HG02623 (cell line): ENCODE data around the gene HRH4.

Source experiments
- ATAC-seq: cut with Tn5 transposase; IDR thresholded peaks from one replicate; pipeline ENCODE4 v1.9.1; 2021; ENCODE audit warnings: moderate library complexity; ENCODE audit not compliant: unreplicated experiment

The HRH4 gene

GRCh38 chr18:24460388-24460787, at the start of gene HRH4:
Gene HRH4 (plus strand): TSS chr18:24460637. CDS start chr18:24460729, 92 bp downstream.
- ATAC-seq: no peak

GRCh38 chr18:24413148-24413547, 47.3 kb upstream of the HRH4 start:
- no peak for ATAC-seq

DNA sequence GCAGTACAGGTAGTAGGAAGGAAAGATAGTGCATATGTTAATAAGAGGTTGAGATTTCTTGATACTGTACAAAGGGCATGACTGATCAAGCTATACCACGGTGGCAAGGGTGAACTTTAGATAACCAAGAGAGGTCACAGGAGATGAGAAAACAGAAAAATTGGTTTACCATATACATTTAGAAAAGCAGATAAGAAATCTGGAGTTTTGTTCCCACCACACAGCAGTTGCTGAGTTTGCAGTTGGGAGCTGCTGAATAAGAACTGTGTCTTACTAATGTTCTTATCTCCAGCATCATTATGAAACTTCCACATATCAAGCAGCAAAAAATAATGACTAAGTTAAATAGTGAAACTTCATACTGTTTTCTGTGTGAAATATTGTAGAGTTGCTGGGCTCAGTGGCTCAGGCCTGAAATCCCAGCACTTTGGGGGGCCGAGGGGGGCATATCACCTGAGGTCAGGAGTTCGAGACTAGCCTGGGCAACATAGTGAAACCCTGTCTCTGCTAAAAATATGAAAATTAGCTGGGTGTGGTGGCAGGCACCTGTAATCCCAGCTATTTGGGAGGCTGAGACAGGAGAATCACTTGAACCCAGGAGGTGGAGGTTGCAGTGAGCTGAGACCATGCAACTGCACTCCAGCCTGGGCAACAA, 46.0 kb upstream of the HRH4 start:
- no peak for ATAC-seq

- no peak for ATAC-seq
Observed at GRCh38 chr18:24417480-24417879, 43.0 kb upstream of the HRH4 start.

- no peak for ATAC-seq
Observed at GRCh38 chr18:24420551-24420950, 39.9 kb upstream of the HRH4 start.

DNA sequence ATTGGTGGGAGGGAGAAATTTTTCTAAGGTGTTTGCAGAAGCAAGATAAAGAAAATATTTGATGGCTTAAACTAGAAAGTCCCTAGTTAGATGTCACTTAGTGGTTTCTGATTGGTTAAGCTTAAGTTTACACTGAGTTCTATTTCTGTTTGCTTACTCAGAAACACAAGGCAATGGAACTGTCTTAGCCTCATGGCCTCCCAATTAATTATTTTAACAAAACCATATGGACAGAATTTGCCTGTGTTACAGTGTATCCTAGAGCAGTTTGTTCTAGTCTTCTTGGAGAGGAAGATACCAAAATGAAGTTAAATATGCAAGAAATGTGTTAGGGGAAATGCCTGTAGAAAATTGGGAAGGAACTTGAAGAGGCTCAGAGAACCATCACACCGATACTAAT, 38.6 kb upstream of the HRH4 start:
- ATAC-seq: no peak

GRCh38 chr18:24426073-24426397, 34.4 kb upstream of the HRH4 start:
- no peak for ATAC-seq

DNA sequence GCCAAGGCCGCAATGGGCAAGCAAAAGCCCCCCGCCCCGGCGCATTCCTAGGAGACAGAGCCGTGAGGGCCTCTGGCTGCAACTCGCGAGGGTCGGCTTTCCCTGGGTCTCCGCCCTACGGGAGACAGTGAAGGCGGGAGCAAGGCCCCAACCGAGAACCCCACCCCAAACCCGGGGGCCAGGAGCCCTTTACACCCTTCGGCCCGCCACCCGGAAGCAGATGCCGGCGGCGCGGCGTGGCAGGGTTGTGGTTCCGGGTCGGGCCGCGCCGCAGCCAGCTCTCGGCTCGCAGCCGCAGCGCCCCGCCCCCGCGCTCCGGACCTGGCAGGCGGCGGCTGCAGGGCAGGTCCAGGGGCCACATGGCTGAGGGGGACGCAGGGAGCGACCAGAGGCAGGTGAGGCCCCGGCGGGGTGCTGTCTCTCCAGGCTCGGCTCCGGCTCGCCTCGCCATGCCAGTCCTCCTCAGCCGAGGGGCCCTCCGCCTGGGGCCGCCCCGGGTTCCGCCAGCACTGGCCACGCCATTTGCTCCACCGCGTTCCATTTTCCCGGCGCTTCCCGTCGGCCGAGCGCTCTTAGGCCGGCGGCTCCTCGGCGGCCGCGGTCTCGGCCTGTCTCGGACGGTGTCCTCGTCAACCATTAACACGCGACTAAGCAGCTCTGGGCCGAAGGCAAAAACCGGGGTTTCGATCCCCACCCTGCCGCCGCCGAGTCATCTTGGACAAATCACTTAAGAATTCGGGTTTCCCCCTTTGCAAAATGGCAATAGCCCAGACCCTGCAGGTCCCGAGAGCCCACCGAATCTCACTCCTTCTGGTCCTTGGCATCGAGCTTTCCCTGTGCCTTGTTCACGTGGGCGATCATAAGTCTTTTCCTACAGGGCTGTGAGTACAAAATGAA, 33.8 kb upstream of the HRH4 start, which contains the start of gene IMPACT:
Gene IMPACT, plus strand, starts transcription at position 273 of the 897 bp plus-strand sequence. Its CDS starts 87 bp downstream, at position 360.
- peak; percentile 89 for ATAC-seq

GRCh38 chr18:24427484-24427883, 33.0 kb upstream of the HRH4 start:
- no peak for ATAC-seq

DNA sequence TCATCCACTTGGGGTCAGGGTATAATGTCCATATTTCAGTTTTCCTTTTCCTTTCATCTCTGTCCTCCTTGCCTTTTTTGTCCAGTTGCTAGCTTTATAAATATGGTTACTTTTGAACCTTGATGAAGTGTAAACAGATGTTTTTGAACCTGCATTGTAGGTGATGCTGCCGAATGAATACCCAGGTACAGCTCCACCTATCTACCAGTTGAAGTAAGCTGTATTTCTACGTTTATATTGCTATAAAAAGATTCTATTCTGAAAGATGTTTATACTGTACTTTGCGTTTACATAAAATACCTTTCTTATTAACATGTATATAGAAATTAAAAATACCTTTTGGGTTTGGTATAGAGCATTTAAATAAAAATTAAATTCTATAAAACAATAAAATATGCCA, 31.7 kb upstream of the HRH4 start:
- no peak for ATAC-seq

- ATAC-seq: no peak
Observed at GRCh38 chr18:24429188-24429587, 31.2 kb upstream of the HRH4 start.

DNA sequence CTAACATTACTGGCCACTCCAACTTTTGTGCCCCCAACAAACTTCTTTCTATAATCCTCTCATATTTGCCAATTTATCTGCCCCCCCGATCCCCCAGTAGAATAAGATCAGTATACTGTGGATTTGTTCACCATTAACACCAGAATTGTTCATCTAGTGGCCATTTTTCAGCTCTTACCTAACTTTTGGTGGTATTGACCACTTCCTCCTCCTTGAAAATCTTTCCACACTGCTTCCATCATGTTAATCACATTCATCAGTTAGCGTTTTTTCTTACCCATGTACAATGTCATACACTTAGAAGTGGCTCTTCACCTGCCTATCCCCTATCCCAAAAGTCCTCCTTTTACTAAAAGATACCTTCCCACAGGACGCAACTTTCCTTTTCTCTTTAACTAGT, 27.8 kb upstream of the HRH4 start:
- ATAC-seq: no peak

DNA sequence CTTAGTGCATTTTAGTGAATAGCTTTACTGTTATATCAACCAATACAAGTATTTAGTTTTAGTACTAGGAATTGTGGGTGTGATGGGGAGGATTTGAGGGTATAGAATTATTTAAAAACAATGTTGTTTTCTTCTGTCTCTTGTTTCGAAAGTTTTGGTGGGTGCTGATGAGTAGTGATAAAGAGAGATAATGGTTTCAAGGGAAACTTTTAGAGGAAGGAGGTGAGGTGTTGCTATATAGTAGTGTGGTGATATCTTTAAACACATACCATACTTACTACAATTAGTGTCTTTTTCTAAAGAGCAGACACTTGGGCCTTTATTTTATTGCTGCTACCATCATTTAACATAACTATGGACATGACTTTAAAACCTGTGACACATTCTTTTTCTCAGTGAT, 23.5 kb upstream of the HRH4 start:
- ATAC-seq: no peak

GRCh38 chr18:24443870-24444269, 16.6 kb upstream of the HRH4 start:
- ATAC-seq: peak; percentile 60

DNA sequence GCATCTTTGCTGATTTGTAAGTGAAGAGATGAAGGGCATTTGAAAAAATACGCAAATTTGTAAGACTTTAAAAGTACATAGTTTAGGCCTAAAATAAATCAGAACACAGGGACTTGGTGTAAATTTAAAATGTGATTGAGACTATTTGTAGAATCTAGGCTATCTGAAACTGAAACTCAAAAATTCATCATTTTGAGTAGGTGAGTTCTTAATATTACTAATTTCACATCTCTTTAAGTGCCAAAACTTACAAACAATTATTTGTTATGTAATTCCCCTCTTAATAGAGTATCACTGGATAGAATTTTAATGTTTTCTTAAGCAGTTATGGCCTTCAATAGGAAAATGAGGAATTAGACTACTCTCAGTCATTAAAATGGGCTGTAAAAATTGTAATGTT, 14.0 kb upstream of the HRH4 start:
- peak; percentile 65 for ATAC-seq

GRCh38 chr18:24446953-24447538, 13.4 kb upstream of the HRH4 start:
- ATAC-seq: no peak

DNA sequence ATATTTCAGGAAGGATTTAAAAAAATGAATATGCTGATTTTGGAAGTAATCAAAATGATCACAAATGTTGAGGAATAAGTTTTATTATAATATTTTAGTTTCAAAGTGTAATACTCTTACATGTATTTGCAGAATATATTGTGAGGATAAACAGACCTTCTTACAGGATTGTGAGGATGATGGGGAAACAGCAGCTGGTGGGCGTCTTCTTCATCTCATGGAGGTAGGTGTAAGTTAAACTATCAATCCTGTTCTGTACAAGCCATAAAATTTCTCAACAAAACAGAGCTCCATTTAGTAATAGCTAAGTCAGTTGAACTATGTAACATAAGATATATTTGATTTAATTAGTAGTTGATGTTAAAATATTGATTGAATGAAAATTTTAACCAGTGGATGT, 12.5 kb upstream of the HRH4 start:
- no peak for ATAC-seq

DNA sequence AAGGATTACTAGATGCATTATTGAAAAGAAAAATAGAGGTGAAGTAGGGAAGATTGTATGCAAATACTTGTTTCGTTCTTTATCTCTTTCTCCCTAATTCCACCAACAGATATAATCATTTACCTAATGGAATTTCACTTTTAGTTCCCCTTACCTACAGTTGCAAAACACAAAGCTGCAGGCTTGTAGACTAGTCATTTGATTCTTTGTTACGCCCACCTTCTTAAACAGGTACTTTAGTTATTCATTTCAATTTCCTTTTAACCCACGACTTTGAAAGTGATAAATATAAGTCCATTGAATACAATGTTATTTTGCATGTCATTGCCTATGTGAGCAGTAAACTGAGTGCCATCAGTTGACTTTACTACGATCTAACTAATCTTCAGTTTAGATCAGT, 3.9 kb upstream of the HRH4 start:
- peak; percentile 95 for ATAC-seq

GRCh38 chr18:24459772-24460171, 665 bp upstream of the HRH4 start:
- ATAC-seq: no peak

GRCh38 chr18:24461996-24462395, 1.6 kb downstream of the HRH4 start:
- no peak for ATAC-seq

DNA sequence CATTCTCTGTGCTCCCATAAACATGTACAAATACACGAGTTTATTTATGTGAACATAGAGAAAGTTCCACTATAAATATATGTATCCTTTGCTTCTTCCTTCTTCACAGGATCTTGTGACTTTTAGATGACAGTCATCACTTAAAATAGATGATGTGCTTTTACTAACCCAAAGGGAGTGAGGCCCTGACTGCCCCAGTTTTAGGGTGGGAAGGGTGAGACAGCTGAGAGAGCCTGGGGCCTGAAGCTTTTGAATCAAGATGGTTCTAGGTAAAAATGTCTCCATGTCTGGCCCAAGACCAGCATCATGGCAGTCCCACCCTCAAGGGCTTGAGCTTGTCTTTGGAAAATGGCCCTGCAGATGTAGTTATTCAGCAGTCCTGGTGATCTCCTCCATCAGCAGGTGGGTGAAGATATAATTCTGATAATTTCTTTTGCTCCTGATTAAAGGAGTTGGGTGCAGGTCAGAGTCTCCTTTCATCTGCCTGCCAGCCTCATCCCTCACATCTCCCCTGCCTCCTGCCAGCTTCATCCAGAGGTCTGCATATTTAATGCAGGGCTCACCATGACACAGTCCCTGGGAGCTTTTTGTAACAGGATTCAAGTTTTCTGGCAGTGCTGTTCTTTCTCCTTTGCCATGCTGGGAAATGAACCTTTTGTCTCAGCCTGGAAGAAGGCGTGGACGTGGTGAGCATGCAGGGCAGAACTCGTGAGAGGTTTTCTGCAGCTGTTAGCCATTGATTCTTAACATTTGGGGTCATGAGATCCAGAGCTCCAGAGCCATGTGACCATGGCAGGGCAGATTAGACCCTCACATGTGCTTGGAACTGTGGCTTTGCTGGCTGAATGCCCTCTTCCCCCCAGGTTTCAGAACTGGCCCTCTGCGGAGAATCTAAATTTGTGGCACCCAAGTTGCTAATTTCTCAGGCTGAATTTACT, 2.7 kb downstream of the HRH4 start:
- ATAC-seq: no peak
